Activated T-helper 1 cell treated with anti-CD3 and anti-CD28 coated beads, Interleukin-2, amount 50 U/mL, for 16 hours (primary cell): ENCODE data around the gene RNF152.

Experiments
- DNase-seq, 2 donors: peaks; one replicate each; pipeline ENCODE4 v3.0.0-alpha.2; 2020; ENCODE audit warnings: low read depth in 1 of 2, low spot score in 1 of 2

The RNF152 gene

GRCh38 chr18:61892683-61893308 is at the start of gene RNF152:
Gene RNF152 (minus strand): TSS chr18:61893007. CDS start chr18:61816463, 76,544 bp downstream.
- DNase-seq, result no peak

DNA sequence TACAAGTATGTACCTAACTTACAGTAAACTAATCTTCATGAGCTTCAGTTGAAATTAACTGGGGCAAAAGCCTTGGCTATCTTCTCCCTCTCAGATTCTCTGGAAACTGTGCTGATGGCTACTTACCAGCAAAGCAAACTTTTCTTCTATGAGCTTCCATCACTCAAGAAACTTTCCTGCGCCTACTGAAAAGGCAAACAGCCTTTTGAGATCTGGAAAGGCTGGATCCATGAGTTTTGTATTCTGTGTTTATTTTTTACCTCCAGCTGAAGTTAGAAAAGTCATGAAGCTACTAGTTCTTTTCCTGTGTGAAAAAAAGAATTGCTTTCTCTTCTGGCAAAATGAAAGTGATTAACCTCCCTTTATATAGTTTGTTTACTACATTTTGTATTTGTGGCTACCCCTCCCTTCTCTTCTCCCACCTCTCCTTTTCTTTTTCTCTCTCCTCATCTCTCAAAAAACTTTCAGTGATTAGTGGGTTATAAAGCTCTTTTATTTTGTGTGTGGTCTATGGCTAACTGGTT is 49.2 kb upstream of the RNF152 start:
- no peak for DNase-seq

GRCh38 chr18:61939046-61939674 is 46.4 kb upstream of the RNF152 start:
- DNase-seq, result no peak

DNA sequence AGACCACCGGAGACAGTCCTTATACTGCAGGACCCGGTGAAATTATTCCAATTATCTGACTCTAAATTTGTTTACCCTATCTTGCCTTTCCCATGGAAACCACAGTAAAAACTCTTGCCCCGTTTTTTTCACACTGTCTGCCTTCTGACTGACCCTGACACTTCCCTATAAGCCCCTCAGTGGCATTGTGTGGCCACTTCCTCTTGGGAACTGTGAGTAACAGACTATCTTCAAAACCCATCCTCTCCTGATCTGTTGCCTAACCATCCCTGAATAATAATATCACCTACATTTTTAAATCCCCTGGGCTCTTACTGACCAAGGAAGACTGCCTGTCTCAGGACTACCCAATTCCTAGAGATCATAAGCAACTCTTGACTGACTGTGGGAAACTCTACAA is 42.6 kb upstream of the RNF152 start:
- no peak for DNase-seq

- no peak for DNase-seq
These were observed 39.0 kb upstream of the RNF152 start for GRCh38 chr18:61931654-61932379.

- DNase-seq, result no peak
These were observed 37.3 kb upstream of the RNF152 start for GRCh38 chr18:61929881-61930640.

DNA sequence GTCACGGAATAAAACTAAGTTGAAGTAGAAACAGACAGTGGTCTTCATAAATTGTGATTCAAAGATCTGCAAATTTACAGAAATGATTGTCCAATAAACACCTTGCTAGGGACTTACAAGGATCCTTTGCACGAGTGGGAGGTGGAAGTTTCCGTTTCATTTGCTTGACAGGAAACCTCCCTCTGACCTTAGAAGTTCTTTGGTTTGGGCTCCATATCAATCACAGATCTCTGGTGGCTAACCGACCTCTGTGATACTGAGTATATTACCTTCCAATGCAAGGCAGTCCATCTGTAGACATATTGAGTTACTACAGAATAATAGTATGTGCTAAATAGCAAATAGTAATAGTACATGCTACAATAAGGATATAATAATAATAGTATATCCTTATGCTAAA is 33.7 kb upstream of the RNF152 start:
- DNase-seq, result no peak

DNA sequence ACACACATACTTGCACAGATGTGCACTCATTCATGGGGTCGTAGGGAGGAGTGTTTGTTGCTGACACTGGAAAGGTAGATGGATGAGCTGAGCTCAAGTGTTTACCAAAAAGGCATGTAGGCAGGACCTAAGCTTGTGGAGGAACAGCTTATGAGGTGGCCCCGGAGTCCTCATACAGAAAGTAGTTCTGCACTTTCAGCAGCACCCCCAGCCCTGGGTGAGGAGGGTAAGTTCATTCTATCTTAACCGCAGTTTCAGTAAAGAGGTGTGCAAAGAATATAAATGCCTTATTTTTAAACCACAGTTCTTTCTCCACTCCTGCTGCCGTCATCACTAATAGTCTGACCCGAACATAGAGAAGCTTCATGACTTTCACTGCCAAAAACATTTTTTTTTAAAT is 31.7 kb upstream of the RNF152 start:
- no peak for DNase-seq

DNA sequence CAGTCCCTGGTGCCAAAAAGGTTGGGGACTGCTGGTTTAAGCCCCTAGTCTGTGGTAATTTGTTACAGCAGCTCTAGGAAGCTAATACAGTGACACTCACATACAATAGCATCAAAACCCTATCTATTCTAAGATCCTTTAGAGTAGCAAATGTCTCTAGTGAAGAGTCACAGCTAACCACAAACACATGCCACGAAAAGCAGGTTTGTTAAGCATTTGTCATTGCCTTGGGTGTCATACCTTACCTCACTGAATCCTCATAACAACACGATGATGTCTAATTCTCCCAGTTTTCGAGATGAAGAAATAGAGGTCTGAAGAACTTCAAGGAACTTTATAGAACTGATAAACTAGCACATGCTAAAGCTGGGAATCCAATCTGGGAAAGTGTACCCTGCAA is 29.6 kb upstream of the RNF152 start:
- no peak for DNase-seq

- DNase-seq, result no peak
These were observed 28.9 kb upstream of the RNF152 start for GRCh38 chr18:61921621-61922235.

GRCh38 chr18:61917818-61918217 is 25.0 kb upstream of the RNF152 start:
- DNase-seq, result no peak

GRCh38 chr18:61912476-61912875 is 19.7 kb upstream of the RNF152 start:
- DNase-seq, result no peak

DNA sequence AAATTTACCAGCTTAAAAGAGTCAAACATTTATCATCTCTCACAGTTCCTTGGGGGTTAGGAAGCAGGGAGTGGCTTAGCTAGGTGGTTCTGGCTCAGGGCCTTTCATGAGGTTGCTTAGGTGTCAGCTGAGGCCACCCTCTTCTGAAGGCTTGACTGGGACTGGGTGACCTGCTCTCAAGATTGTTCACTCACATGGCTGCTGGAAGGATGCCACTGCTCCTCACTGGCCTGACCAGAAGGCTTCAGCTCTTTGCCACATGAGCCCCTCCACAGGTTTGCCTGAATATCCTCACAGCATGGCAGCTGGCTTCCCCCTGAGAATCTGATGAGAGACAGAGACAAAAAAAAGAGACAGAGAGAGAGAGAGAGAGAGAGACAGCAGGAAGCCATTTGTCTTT is 17.3 kb upstream of the RNF152 start:
- no peak for DNase-seq

- no peak for DNase-seq
These were observed 15.9 kb upstream of the RNF152 start for GRCh38 chr18:61908661-61909060.

- no peak for DNase-seq
These were observed 8.6 kb upstream of the RNF152 start for GRCh38 chr18:61901323-61901986.

DNA sequence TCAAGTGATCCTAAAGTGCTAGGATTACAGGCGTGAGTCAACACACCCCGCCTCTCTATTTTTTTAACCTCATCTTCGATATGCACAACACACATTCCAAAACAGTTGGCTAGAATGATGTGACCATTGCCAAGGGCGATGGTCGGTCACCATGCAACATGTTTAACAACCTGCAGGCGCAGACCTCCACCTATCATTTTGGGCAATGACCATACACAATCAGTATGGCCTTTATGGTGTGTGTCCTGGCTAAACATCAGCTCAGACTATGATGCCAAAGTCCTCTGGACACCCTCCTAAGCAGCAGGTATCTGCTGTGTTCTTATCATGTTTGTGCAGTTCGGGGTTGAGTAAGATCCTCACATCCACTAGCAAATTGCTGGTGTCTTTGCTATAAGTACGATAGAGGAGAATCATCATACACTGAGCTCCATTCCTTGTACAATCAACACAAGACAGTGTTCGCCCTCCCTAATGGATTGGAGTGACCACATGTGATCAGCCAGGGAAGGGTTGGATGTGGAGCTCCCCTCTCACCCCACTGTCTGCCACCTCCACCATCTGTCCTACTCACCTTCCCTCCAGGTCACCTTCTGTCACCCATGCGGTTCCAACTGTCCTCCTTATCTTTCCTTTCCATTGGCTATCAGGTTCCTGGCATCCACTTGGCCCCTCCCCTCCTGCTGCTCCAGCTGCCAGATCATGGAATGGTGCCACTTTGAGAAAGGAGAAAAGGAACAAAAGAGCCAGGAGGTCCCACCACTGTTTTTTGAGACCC is 7.9 kb upstream of the RNF152 start:
- DNase-seq, result no peak

DNA sequence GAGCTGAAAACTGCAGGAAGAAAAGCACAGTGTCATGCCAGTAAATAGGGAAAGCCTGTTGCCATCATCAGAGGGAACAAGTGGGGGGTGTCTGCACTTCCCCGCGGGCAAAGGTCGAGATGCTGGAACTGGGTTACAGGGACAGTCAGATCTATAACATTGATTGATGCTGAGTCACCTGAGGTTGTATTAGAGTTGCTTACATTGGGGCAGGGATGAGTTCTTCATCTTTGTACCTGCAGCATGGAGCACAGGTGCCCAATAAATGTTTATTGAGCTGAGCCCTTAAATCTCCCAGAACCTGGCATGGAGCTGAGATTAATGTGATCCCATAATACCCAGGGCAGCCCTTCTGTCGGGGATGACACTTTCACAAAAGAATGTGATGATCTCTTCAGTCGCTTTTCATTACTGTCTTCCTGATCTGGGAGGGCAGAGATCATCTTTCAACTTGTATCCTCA is 5.9 kb upstream of the RNF152 start:
- DNase-seq, result no peak

GRCh38 chr18:61896757-61897156 is 4.0 kb upstream of the RNF152 start:
- no peak for DNase-seq

GRCh38 chr18:61896118-61896517 is 3.3 kb upstream of the RNF152 start:
- DNase-seq, result no peak
